ENCODE data around the gene ROM1.
"Not testable (repeated sequence)": the region's sequence is repeated elsewhere in the genome, so short reads cannot be mapped to it uniquely, and the experiment has no call there.

ROM1 gene

DNA sequence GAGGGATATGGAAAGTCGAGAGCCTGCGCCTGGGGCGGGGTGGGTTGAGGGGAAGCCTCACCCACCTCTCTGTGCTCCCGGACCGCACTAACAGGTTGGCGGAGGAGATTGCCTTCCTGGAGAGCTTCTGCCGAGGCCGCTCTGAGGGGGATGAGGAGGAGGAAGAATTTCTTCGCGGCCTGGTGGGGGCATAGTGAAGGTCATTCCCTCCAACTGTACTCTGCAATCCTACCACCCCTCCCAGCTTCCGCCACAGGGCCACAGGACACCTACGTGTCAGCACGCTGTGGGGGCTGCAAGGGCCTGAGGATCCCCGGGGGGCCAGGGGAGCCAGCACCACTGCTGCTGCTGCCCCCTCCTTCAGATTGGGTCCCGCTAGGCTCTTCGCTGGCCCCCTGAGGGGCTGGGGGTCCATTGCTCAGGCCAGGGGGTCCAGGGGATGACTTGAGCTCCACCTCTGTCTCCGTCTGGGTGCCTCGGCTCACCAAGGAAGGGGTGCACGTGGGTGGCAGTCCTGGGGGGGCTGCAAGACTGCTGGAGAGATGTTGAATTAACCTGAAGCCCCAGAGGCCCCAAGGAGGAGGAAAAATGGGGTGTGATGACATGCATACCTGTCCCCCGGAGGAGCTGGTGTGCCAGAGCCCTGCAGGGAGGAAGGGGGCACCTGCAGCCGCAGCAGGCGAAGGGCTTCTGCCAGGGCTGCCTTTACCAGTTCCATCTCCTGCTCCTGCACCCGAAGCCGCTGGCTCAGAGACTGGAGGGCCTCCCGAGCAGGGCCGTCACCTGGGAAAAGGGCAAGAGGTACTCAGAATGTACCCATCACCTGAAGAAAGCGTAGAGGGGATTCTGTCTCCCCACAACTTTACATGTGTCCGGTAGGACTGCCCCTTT, 2.0 kb upstream of the ROM1 start:
- Histone ChIP-seq H3K27me3 (no peaks in the 10 kb centered on the region), H3K4me3 (ENCODE audit: low read depth in 1 of 2, low read length in 1 of 2) (peak overlapping the region; percentile 79 to 91), H3K27ac (peak overlapping the region; percentile 95), H3K9me3 (no peaks in the 10 kb centered on the region), H3K36me3 (peaks cover 21% of the 10 kb centered on the region), H3K4me1 (ENCODE audit: control insufficient read depth in 1 of 2, insufficient read depth in 1 of 2, low read depth in 1 of 2, low read length in 1 of 2) (peaks cover 36% of the 10 kb centered on the region in 2 experiments)
- TF ChIP-seq, protein P1, sequence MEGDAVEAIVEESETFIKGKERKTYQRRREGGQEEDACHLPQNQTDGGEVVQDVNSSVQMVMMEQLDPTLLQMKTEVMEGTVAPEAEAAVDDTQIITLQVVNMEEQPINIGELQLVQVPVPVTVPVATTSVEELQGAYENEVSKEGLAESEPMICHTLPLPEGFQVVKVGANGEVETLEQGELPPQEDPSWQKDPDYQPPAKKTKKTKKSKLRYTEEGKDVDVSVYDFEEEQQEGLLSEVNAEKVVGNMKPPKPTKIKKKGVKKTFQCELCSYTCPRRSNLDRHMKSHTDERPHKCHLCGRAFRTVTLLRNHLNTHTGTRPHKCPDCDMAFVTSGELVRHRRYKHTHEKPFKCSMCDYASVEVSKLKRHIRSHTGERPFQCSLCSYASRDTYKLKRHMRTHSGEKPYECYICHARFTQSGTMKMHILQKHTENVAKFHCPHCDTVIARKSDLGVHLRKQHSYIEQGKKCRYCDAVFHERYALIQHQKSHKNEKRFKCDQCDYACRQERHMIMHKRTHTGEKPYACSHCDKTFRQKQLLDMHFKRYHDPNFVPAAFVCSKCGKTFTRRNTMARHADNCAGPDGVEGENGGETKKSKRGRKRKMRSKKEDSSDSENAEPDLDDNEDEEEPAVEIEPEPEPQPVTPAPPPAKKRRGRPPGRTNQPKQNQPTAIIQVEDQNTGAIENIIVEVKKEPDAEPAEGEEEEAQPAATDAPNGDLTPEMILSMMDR (IDR thresholded peaks at IDR 0.05) = no peak

DNA sequence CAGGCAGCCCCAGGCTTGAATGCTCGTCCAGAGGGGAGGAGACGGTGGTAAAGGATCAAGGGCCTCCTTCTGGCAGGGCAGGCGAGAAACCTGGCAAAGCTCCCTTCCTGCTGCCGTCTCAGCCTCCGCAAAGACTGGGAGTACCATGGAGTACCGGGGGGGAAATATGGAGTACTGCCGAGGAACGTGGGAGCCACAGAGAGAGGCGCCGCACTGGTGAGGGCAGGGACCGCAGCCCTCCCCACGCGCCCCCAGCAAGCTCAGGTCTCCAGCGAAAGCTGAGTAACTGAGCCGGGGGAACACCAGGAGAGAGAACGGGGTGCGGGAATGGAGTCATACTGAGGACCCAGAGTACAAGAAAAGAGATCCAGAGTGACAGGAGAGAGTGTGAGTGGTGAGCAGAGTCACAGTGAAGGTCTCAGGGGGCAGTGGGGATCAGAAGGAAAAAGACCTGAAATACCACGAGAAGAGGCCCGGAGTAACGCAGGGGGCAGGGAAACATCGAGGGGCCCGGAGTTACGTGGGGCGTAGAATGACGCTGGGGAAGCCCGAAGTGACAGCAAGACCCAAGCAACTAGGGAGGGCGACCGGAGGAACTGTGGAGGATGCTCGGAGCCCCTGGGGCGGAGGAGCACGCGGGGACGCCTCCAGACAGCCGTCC, 1.2 kb upstream of the ROM1 start:
- Histone ChIP-seq H3K9me3 (no peaks in the 10 kb centered on the region), H3K36me3 (peaks cover 22% of the 10 kb centered on the region), H3K27me3 (no peaks in the 10 kb centered on the region), H3K4me3 (ENCODE audit: low read depth in 1 of 2, low read length in 1 of 2) (peak overlapping the region; percentile 79 to 91), H3K4me1 (ENCODE audit: control insufficient read depth in 1 of 2, insufficient read depth in 1 of 2, low read depth in 1 of 2, low read length in 1 of 2) (peaks cover 36% of the 10 kb centered on the region in 2 experiments), H3K27ac (peak overlapping the region; percentile 95)
- TF ChIP-seq, protein P1 (IDR thresholded peaks at IDR 0.05) = no peak

DNA sequence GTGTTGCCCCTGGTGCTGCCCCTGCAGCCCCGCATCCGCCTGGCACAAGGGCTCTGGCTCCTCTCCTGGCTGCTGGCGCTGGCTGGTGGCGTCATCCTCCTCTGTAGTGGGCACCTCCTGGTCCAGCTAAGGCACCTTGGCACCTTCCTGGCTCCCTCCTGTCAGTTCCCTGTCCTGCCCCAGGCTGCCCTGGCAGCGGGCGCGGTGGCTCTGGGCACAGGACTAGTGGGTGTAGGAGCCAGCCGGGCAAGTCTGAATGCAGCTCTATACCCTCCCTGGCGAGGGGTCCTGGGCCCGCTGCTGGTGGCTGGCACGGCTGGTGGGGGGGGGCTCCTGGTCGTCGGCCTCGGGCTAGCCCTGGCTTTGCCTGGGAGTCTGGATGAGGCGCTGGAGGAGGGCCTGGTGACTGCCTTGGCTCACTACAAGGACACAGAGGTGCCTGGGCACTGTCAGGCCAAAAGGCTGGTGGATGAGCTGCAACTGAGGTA, 278 bp downstream of the ROM1 start:
- TF ChIP-seq, protein P1 (IDR thresholded peaks at IDR 0.05) = no peak
- Histone ChIP-seq H3K4me1 (ENCODE audit: control insufficient read depth in 1 of 2, insufficient read depth in 1 of 2, low read depth in 1 of 2, low read length in 1 of 2) (peaks cover 28 to 32% of the 10 kb centered on the region in 2 experiments), H3K27ac (peak overlapping the region; percentile 95), H3K36me3 (peaks cover 21% of the 10 kb centered on the region), H3K27me3 (no peaks in the 10 kb centered on the region), H3K4me3 (ENCODE audit: low read depth in 1 of 2, low read length in 1 of 2) (peak overlapping the region; percentile 79 to 91), H3K9me3 (no peaks in the 10 kb centered on the region)

DNA sequence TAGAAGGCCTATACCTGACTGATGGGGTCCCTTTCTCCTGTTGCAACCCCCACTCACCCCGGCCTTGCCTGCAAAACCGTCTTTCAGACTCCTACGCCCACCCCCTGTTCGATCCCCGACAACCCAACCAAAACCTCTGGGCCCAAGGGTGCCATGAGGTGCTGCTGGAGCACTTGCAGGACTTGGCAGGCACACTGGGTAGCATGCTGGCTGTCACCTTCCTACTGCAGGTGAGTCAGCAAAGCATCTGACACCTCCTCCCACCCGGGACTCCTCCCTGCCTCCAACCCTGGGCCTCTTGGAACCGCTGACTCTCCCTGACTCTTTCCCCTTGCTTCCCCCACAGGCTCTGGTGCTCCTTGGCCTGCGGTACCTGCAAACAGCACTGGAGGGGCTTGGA, 1.2 kb downstream of the ROM1 start:
- TF ChIP-seq, protein P1 (IDR thresholded peaks at IDR 0.05) = no peak
- Histone ChIP-seq H3K4me1 (ENCODE audit: control insufficient read depth in 1 of 2, insufficient read depth in 1 of 2, low read depth in 1 of 2, low read length in 1 of 2) (peaks cover 28 to 32% of the 10 kb centered on the region in 2 experiments), H3K9me3 (no peaks in the 10 kb centered on the region), H3K36me3 (peaks cover 15% of the 10 kb centered on the region), H3K27ac (peak overlapping the region; percentile 95), H3K4me3 (ENCODE audit: low read depth in 1 of 2, low read length in 1 of 2) (no peak overlapping the region), H3K27me3 (no peaks in the 10 kb centered on the region)

DNA sequence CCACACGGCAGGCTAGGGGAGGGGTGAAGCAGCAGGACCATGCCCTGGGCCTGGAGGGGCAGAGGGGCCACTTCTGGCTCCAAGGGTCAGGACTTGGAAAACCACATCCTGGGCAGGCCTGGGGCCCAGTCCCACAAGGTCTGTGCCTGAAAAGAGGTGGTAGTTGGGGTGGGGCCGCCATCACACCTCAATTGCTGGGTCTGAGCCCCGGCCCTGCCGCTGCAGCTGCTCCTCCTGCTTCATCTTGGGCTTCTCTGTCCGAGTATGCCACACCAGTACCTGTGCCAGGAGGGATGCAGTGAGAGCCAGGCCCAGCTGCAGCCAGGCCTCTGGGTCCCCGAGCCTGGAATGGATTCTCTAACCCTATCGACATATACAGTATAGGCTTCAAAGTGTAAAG, 2.5 kb downstream of the ROM1 start:
- Histone ChIP-seq H3K4me3 (ENCODE audit: low read depth in 1 of 2, low read length in 1 of 2) (no peak overlapping the region), H3K27ac (no peak overlapping the region), H3K27me3 (no peaks in the 10 kb centered on the region), H3K36me3 (peaks cover 15% of the 10 kb centered on the region), H3K4me1 (ENCODE audit: control insufficient read depth in 1 of 2, insufficient read depth in 1 of 2, low read depth in 1 of 2, low read length in 1 of 2) (peaks cover 32 to 37% of the 10 kb centered on the region in 2 experiments), H3K9me3 (no peaks in the 10 kb centered on the region)
- TF ChIP-seq, protein P1 (IDR thresholded peaks at IDR 0.05) = no peak

DNA sequence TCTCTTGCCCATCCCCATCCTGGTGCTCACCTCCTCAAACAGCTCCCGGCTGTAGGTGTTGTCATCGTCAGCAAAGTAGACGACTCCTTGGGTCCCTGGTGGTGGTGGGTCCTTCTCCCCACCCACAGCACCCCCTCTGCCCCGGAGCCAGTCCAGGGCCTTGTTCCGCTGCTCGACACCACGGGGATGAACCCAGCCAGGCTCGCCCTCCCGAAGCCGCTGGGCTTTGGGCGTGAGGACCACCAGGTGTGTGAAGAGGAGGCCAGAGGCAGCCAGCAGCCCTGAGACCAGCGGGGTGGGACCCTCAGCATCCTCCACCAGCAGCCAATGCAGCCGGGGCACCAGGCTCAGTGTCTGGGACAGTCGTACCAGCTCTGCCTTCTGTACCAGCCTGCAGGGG, 3.9 kb downstream of the ROM1 start:
- not testable (repeated sequence) for H3K9me3 ChIP-seq; H3K27ac ChIP-seq; H3K27me3 ChIP-seq; H3K4me3 ChIP-seq (ENCODE audit: low read depth in 1 of 2, low read length in 1 of 2)
- peaks cover 15% of the 10 kb centered on the region for H3K36me3 ChIP-seq
- peaks cover 34 to 38% of the 10 kb centered on the region in 2 experiments for H3K4me1 ChIP-seq (ENCODE audit: control insufficient read depth in 1 of 2, insufficient read depth in 1 of 2, low read depth in 1 of 2, low read length in 1 of 2)
